Hindlimb muscle (tissue), 1 donor: Measurements from ENCODE around the gene P2RX4. TPM values are rescaled to one million over a fixed set of nuclear protein-coding genes. Genes with fewer than 3 reads are reported as not detected.
"Not testable (repeated sequence)": the region's sequence is repeated elsewhere in the genome, so short reads cannot be mapped to it uniquely, and the experiment has no call there.

Experiments
- DNase-seq: peaks from one replicate; pipeline ENCODE4 v3.0.0-alpha.2; 2013
- polyA plus RNA-seq: library from polyadenylated mRNA; unstranded; fragments of 120-200 nt; gene quantifications from one replicate; pipeline ENCODE4 v1.2.1, GENCODE V29; 2013; ENCODE audit not compliant: insufficient read length

P2RX4 gene
- polyA plus RNA-seq, 1 donor = 11.9 TPM

- no peak for DNase-seq
Measured at GRCh38 chr12:121223292-121224285, 13.7 kb downstream of the P2RX4 start.

GRCh38 chr12:121224591-121224990 lies 14.7 kb downstream of the P2RX4 start:
- DNase-seq = no peak

- DNase-seq = no peak
Measured at GRCh38 chr12:121226399-121226798, 16.5 kb downstream of the P2RX4 start.

- DNase-seq = not testable (repeated sequence)
Measured at GRCh38 chr12:121226871-121227270, 16.9 kb downstream of the P2RX4 start.

GRCh38 chr12:121227294-121227693 lies 17.4 kb downstream of the P2RX4 start:
- no peak for DNase-seq

- no peak for DNase-seq
Measured at GRCh38 chr12:121228919-121229665, 19.2 kb downstream of the P2RX4 start.

- peak; percentile 47 for DNase-seq
Measured at GRCh38 chr12:121229826-121230537, 20.1 kb downstream of the P2RX4 start.

- DNase-seq = no peak
Measured at GRCh38 chr12:121230538-121230907, 20.6 kb downstream of the P2RX4 start.

- no peak for DNase-seq
Measured at GRCh38 chr12:121232163-121232562, 22.2 kb downstream of the P2RX4 start.

GRCh38 chr12:121232977-121233627 lies 23.2 kb downstream of the P2RX4 start:
- no peak for DNase-seq

GRCh38 chr12:121233628-121234020 lies 23.7 kb downstream of the P2RX4 start:
- DNase-seq = no peak

GRCh38 chr12:121236776-121237175 lies 26.8 kb downstream of the P2RX4 start:
- no peak for DNase-seq

GRCh38 chr12:121237415-121237814 lies 27.5 kb downstream of the P2RX4 start:
- DNase-seq = no peak

- DNase-seq = no peak
Measured at GRCh38 chr12:121238086-121238485, 28.2 kb downstream of the P2RX4 start.

- no peak for DNase-seq
Measured at GRCh38 chr12:121238604-121239350, 28.8 kb downstream of the P2RX4 start.

GRCh38 chr12:121239351-121240061 lies 29.6 kb downstream of the P2RX4 start:
- no peak for DNase-seq

- no peak for DNase-seq
Measured at GRCh38 chr12:121240062-121240420, 30.1 kb downstream of the P2RX4 start.

GRCh38 chr12:121240484-121241101 lies 30.7 kb downstream of the P2RX4 start:
- peak; percentile 80 for DNase-seq

- DNase-seq = no peak
Measured at GRCh38 chr12:121241156-121241970, 31.4 kb downstream of the P2RX4 start.

GRCh38 chr12:121245031-121245430 lies 35.1 kb downstream of the P2RX4 start:
- DNase-seq = no peak
